RKO (cell line): Measurements from ENCODE around the gene SPHK2.

Experiments
- DNase-seq: peaks from one replicate; pipeline ENCODE4 v3.0.0-alpha.2; 2016; ENCODE audit warnings: low spot score

SPHK2 gene

GRCh38 chr19:48606463-48607358 lies 12.6 kb upstream of the SPHK2 start, which contains the start of gene SPACA4:
Gene SPACA4, plus strand, starts transcription at chr19:48606742. Its CDS starts 237 bp downstream, at chr19:48606979.
- DNase-seq, result no peak

GRCh38 chr19:48607359-48607755 lies 11.9 kb upstream of the SPHK2 start:
- no peak for DNase-seq

- peak; percentile 77 for DNase-seq
Observed at GRCh38 chr19:48608798-48609263, 10.5 kb upstream of the SPHK2 start.

- DNase-seq, result no peak
Observed at GRCh38 chr19:48609571-48610108, 9.7 kb upstream of the SPHK2 start.

- no peak for DNase-seq
Observed at GRCh38 chr19:48611872-48612271, 7.4 kb upstream of the SPHK2 start.

- DNase-seq, result no peak
Observed at GRCh38 chr19:48613024-48613851, 6.1 kb upstream of the SPHK2 start.

- no peak for DNase-seq
Observed at GRCh38 chr19:48613852-48614435, 5.4 kb upstream of the SPHK2 start.

- DNase-seq, result no peak
Observed at GRCh38 chr19:48614436-48615230, 4.7 kb upstream of the SPHK2 start, which contains the start of gene FAM83E. Gene FAM83E, minus strand, starts transcription at chr19:48615076. Its CDS starts 1,704 bp downstream, at chr19:48613372.

GRCh38 chr19:48615231-48616040 lies 3.9 kb upstream of the SPHK2 start:
- DNase-seq, result no peak

- no peak for DNase-seq
Observed at GRCh38 chr19:48616041-48616436, 3.3 kb upstream of the SPHK2 start.

- no peak for DNase-seq
Observed at GRCh38 chr19:48616491-48617056, 2.7 kb upstream of the SPHK2 start.

- no peak for DNase-seq
Observed at GRCh38 chr19:48617146-48617937, 2.0 kb upstream of the SPHK2 start.

GRCh38 chr19:48618278-48618915 lies 909 bp upstream of the SPHK2 start:
- no peak for DNase-seq

- peak; percentile 52 for DNase-seq
Observed at GRCh38 chr19:48619692-48620585, 633 bp downstream of the SPHK2 start.

- no peak for DNase-seq
Observed at GRCh38 chr19:48623556-48624066, 4.3 kb downstream of the SPHK2 start.

- DNase-seq, result no peak
Observed at GRCh38 chr19:48624067-48624594, 4.8 kb downstream of the SPHK2 start.
